Mucosa of rectum (tissue), 2 donors: Measurements from ENCODE around the gene EFHC1.
A peak's percentile ranks its signal among the peaks of the same experiment; 100 is the strongest.
"Not testable (repeated sequence)": the region's sequence is repeated elsewhere in the genome, so short reads cannot be mapped to it uniquely, and the experiment has no call there.

Experiments
- H3K27ac ChIP-seq, 2 donors: one replicate each; pipeline ENCODE4 v1.7.0; 2013; ENCODE audit warnings: inconsistent platforms in 2 of 2, low read depth in 2 of 2, low read length in 2 of 2
- H3K27me3 ChIP-seq, 2 donors: one replicate each; pipeline ENCODE4 v1.7.0; 2013; ENCODE audit warnings: low read length in 2 of 2; ENCODE audit not compliant: control insufficient read depth in 2 of 2, insufficient read depth in 2 of 2
- H3K36me3 ChIP-seq, 2 donors: one replicate each; pipeline ENCODE4 v1.7.0; 2013; ENCODE audit warnings: low read length in 2 of 2; ENCODE audit not compliant: control insufficient read depth in 2 of 2, insufficient read depth in 2 of 2
- H3K4me1 ChIP-seq, 2 donors: one replicate each; pipeline ENCODE4 v1.7.0; 2013; ENCODE audit warnings: low read length in 2 of 2, mild to moderate bottlenecking in 1 of 2; ENCODE audit not compliant: control insufficient read depth in 2 of 2, insufficient read depth in 2 of 2
- H3K4me3 ChIP-seq, 2 donors: one replicate each; pipeline ENCODE4 v1.7.0; 2013; ENCODE audit warnings: low read length in 2 of 2
- H3K9ac ChIP-seq, 2 donors: one replicate each; pipeline ENCODE4 v1.7.0; 2013; ENCODE audit warnings: low read length in 2 of 2, low read depth in 1 of 2, mild to moderate bottlenecking in 1 of 2
- H3K9me3 ChIP-seq, 2 donors: one replicate each; pipeline ENCODE4 v1.7.0; 2013; ENCODE audit warnings: low read length in 2 of 2; ENCODE audit not compliant: control insufficient read depth in 2 of 2
- donor health status: healthy.
- donor health status: Normal muscosa, but diverticular disease.

The EFHC1 gene

DNA sequence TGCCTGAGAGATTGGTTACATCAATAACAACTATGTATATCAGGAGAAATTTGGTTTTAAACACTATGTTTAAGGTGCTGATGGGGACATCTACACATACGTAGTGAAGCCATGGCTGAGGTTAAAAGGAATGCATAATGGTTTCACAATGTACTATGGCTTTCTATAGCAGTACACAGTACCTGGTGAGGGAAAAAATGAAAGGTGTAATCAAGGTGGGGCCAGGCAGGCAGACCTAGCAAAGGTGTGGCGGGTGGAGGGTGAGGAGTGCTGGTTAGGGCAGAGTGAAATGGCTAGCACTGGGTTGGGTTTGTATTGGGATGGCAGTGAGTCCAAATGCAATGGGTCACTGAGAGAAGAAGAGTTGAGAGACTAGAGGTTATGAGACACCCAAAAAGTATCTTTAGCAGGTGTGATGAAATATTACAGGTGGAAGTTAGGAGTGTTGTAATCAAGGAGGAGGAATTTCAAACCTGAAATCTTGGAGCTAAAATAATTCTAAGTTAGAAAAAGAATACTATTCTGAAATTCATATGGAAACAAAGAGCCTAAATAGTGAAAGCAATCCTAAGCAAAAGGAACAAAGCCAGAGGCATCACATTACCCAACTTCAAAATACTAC, 35.9 kb upstream of the EFHC1 start:
- Histone ChIP-seq H3K27me3 (no peaks in the 10 kb centered on the region), H3K27ac (peak overlapping the region in 1 of 2 donors; percentile 0)

GRCh38 chr6:52385074-52385473, 35.1 kb upstream of the EFHC1 start:
- no peak overlapping the region for H3K4me3 ChIP-seq
- peaks cover 12 to 24% of the 10 kb centered on the region in 2 donors for H3K4me1 ChIP-seq
- peaks cover 10 to 12% of the 10 kb centered on the region in 2 donors for H3K36me3 ChIP-seq
- no peak overlapping the region for H3K9ac ChIP-seq
- H3K27me3 ChIP-seq = no peaks in the 10 kb centered on the region
- H3K27ac ChIP-seq = no peak overlapping the region
- no peaks in the 10 kb centered on the region for H3K9me3 ChIP-seq

More for the DNA sequence above, 35.9 kb upstream of the EFHC1 start:
- Histone ChIP-seq H3K9me3 (no peaks in the 10 kb centered on the region), H3K4me1 (peaks cover 10 to 18% of the 10 kb centered on the region in 2 donors), H3K9ac (no peak overlapping the region), H3K4me3 (no peak overlapping the region), H3K36me3 (peaks cover 10 to 12% of the 10 kb centered on the region in 2 donors)

DNA sequence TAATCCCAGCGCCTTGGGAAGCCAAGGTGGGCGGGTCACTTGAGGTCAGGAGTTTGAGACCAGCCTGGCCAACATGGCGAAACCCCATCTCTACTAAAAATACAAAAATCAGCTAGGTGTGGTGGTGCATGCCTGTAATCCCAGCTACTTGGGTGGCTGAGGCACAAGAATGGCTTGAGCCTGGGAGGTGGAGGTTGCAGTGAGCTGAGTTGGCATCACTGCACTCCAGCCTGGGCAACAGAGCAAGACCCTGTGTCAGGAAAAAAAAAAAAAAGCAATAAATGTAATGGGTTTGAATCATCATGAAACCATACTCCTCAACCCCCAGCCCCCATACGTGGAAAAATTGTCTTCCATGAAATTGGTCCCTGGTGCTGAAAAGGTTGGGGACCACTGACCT, 32.0 kb upstream of the EFHC1 start:
- not testable (repeated sequence) for H3K27me3 ChIP-seq, H3K36me3 ChIP-seq, H3K9ac ChIP-seq, H3K4me3 ChIP-seq, H3K9me3 ChIP-seq
- Histone ChIP-seq H3K4me1 (peaks cover 20 to 37% of the 10 kb centered on the region in 2 donors), H3K27ac (peak overlapping the region; percentile 89 to 92)

- peak overlapping the region in 1 of 2 donors; percentile 4 for H3K4me3 ChIP-seq
- H3K9ac ChIP-seq = no peak overlapping the region
- no peaks in the 10 kb centered on the region for H3K27me3 ChIP-seq
- peaks cover 20 to 34% of the 10 kb centered on the region in 2 donors for H3K4me1 ChIP-seq
- H3K9me3 ChIP-seq = no peaks in the 10 kb centered on the region
- peak overlapping the region; percentile 89 to 92 for H3K27ac ChIP-seq
- H3K36me3 ChIP-seq = peaks cover 0 to 3% of the 10 kb centered on the region in 2 donors
These were observed 31.4 kb upstream of the EFHC1 start for GRCh38 chr6:52388790-52389189.

DNA sequence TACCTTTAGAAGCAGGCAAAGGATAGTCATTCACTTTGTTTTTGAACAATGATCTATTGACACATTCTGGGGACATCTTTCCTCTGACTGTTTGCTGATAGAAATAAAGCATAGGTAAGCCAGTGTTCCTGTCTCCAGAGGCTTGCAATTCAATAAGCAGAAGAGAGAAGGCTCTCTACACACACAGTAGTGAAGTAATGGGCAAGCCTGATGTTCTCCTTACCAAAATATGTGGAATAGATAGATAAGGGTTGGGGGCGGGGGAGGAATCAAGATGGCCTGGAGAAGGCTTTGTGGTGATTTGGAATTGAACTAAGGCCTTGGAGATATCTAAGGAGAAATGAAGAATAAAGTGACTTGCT, 30.9 kb upstream of the EFHC1 start:
- H3K4me3 ChIP-seq = peak overlapping the region in 1 of 2 donors; percentile 60
- no peaks in the 10 kb centered on the region for H3K9me3 ChIP-seq
- peaks cover 20 to 33% of the 10 kb centered on the region in 2 donors for H3K4me1 ChIP-seq
- no peaks in the 10 kb centered on the region for H3K27me3 ChIP-seq
- peak overlapping the region; percentile 89 to 92 for H3K27ac ChIP-seq
- H3K36me3 ChIP-seq = peaks cover 0 to 3% of the 10 kb centered on the region in 2 donors
- H3K9ac ChIP-seq = peak overlapping the region; percentile 20 to 65

DNA sequence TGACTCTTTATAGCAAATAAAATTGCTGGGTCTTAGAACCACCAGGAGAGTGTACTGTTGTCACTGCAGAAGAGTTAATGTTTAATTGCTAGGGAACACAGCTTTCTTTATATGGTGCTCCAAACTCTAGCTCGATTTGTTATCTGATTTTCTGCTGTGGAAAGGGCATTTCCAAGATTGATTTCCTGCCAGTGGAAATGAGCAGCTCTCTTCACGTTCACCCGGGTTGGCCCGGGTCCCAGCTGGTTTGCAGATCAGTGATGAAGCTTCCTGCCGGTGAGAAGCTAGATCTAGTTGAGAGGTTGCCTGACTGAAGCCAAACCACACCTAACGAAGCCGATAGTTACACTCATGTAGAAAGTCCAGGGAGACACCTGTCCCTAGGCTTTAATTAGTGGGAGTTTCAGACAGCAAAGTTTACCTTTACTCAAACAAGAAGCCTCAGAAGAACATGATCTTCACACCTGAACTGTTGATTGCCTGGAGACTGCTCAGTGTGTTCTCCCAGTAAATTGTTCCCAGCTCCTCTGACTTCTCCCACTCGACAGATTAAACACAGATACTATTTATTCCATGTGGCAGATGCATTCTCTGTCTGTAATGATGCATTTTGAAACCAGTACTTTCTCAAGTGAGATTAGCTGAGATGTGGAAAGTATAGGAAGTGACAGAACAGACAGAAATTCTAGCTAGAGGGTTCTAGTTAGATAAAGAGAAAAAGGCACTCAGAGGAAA, 30.3 kb upstream of the EFHC1 start:
- H3K9me3 ChIP-seq = no peaks in the 10 kb centered on the region
- peak overlapping the region; percentile 60 to 65 for H3K9ac ChIP-seq
- no peaks in the 10 kb centered on the region for H3K27me3 ChIP-seq
- peaks cover 18 to 33% of the 10 kb centered on the region in 2 donors for H3K4me1 ChIP-seq
- peak overlapping the region; percentile 40 to 60 for H3K4me3 ChIP-seq
- peaks cover 0 to 3% of the 10 kb centered on the region in 2 donors for H3K36me3 ChIP-seq
- peak overlapping the region; percentile 89 to 92 for H3K27ac ChIP-seq

- H3K27ac ChIP-seq = peak overlapping the region; percentile 89 to 92
- H3K36me3 ChIP-seq = peaks cover 0 to 3% of the 10 kb centered on the region in 2 donors
- peak overlapping the region; percentile 40 to 60 for H3K4me3 ChIP-seq
- peaks cover 18 to 33% of the 10 kb centered on the region in 2 donors for H3K4me1 ChIP-seq
- peak overlapping the region; percentile 60 to 65 for H3K9ac ChIP-seq
- H3K27me3 ChIP-seq = no peaks in the 10 kb centered on the region
- no peaks in the 10 kb centered on the region for H3K9me3 ChIP-seq
These were observed 29.8 kb upstream of the EFHC1 start for GRCh38 chr6:52390361-52390727.

- Histone ChIP-seq H3K4me1 (peaks cover 18 to 42% of the 10 kb centered on the region in 2 donors), H3K4me3 (no peak overlapping the region), H3K27me3 (no peaks in the 10 kb centered on the region), H3K36me3 (peaks cover 0 to 3% of the 10 kb centered on the region in 2 donors), H3K27ac (peak overlapping the region in 1 of 2 donors; percentile 17), H3K9ac (no peak overlapping the region), H3K9me3 (no peaks in the 10 kb centered on the region)
These were observed 28.5 kb upstream of the EFHC1 start for GRCh38 chr6:52391599-52391998.

GRCh38 chr6:52392944-52393343, 27.2 kb upstream of the EFHC1 start:
- Histone ChIP-seq H3K27ac (no peak overlapping the region), H3K4me1 (peaks cover 18 to 38% of the 10 kb centered on the region in 2 donors), H3K9ac (no peak overlapping the region), H3K4me3 (no peak overlapping the region), H3K36me3 (no peaks in the 10 kb centered on the region), H3K9me3 (no peaks in the 10 kb centered on the region), H3K27me3 (no peaks in the 10 kb centered on the region)

DNA sequence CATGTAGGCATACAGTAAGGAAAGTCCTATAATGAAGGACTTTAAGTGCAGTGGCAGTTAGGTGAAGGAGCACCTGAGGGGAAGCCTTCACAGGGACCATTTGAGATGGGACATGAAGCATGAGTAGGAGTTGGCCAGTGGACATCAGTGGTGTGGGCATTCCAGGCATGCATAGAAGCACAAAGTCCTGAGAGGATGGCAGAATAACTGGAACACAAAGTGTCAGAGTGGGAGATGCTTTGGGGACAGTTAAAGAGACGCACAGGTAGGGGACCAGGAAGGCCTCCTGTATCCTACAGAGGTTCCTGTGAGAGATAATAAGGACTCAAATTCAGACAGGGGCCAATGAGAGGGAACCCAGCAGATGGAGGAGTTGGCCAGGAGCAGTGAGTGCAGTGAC, 26.4 kb upstream of the EFHC1 start:
- Histone ChIP-seq H3K9me3 (no peaks in the 10 kb centered on the region), H3K27me3 (no peaks in the 10 kb centered on the region), H3K4me1 (peaks cover 15 to 33% of the 10 kb centered on the region in 2 donors), H3K9ac (no peak overlapping the region), H3K27ac (no peak overlapping the region), H3K36me3 (no peaks in the 10 kb centered on the region), H3K4me3 (no peak overlapping the region)
